WTC11 (cell line): Measurements from ENCODE around the gene TNK1. TPM values are rescaled to one million over a fixed set of nuclear protein-coding genes. Genes with fewer than 3 reads are reported as not detected.

ENCODE experiments used
- ATAC-seq: fragments of 200-7000 bp; cut with Tn5 transposase; 2 replicates; pipeline ENCODE4 v1.10.0; 2021; ENCODE audit warnings: mild to moderate bottlenecking, moderate library complexity
- CTCF ChIA-PET: fragments of 300-600 bp; sonication (Branson Sonifier 250); formaldehyde crosslinking; loops from one replicate; lab custom pipeline; 2021; ENCODE audit warnings: antibody characterized with exemption; lab: Charles Lee
- POLR2A ChIA-PET: fragments of 350-600 bp; sonication (Branson Sonifier 250); formaldehyde crosslinking; loops from one replicate; lab custom pipeline; 2021; ENCODE audit warnings: antibody characterized with exemption; lab: Charles Lee
- DNase-seq: peaks from one replicate; pipeline ENCODE4 v3.0.0; 2021; ENCODE audit warnings: low spot score
- H3K27ac Mint-ChIP-seq: 2 replicates; pipeline ENCODE4 v1.8.0; 2021; ENCODE audit warnings: mixed read lengths
- H3K27me3 Mint-ChIP-seq: 2 replicates; pipeline ENCODE4 v1.8.0; 2021; ENCODE audit warnings: low read depth, mild to moderate bottlenecking, moderate library complexity, mixed read lengths
- H3K36me3 Mint-ChIP-seq: 2 replicates; pipeline ENCODE4 v1.8.0; 2021; ENCODE audit warnings: mixed read lengths
- H3K4me1 Mint-ChIP-seq: 2 replicates; pipeline ENCODE4 v1.8.0; 2022; ENCODE audit warnings: mixed read lengths
- H3K4me3 Mint-ChIP-seq: 2 replicates; pipeline ENCODE4 v1.8.0; 2021; ENCODE audit warnings: mild to moderate bottlenecking, moderate library complexity, mixed read lengths
- H3K9me3 Mint-ChIP-seq: 2 replicates; pipeline ENCODE4 v1.8.0; 2021; ENCODE audit warnings: mixed read lengths
- ERG ChIP-seq: fragments of 250-450 bp; sonication (Bioruptor Pico); IDR thresholded peaks from 2 replicates; pipeline ENCODE4 v1.8.0; 2021; ENCODE audit warnings: mild to moderate bottlenecking
- ESRRA ChIP-seq: sonication (generic); formaldehyde crosslinking; IDR thresholded peaks from 2 replicates; pipeline ENCODE4 v1.8.1; 2022; ENCODE audit warnings: mild to moderate bottlenecking, missing genetic modification reagents, borderline replicate concordance
- KAT7 ChIP-seq: sonication (generic); formaldehyde crosslinking; IDR thresholded peaks from 2 replicates; pipeline ENCODE4 v1.8.1; 2023; ENCODE audit warnings: missing genetic modification reagents, mild to moderate bottlenecking, borderline replicate concordance
- MXD4 ChIP-seq: fragments of 250-450 bp; sonication (Bioruptor Pico); IDR thresholded peaks from 2 replicates; pipeline ENCODE4 v1.8.0; 2021; ENCODE audit warnings: mild to moderate bottlenecking, moderate library complexity, borderline replicate concordance
- MYBL2 ChIP-seq: sonication (generic); formaldehyde crosslinking; IDR thresholded peaks from 2 replicates; pipeline ENCODE4 v1.8.1; 2023; ENCODE audit warnings: mild to moderate bottlenecking, moderate library complexity, missing genetic modification reagents
- NFYB ChIP-seq: sonication (generic); formaldehyde crosslinking; conservative IDR thresholded peaks from 2 replicates; pipeline ENCODE4 v1.8.0; 2022; ENCODE audit warnings: low read depth, missing genetic modification reagents
- PRRX2 ChIP-seq: fragments of 250-450 bp; sonication (Bioruptor Pico); IDR thresholded peaks from 2 replicates; pipeline ENCODE4 v1.8.0; 2021; ENCODE audit warnings: mild to moderate bottlenecking
- SMAD3 ChIP-seq: sonication (generic); formaldehyde crosslinking; IDR thresholded peaks from 2 replicates; pipeline ENCODE4 v1.8.0; 2022; ENCODE audit warnings: missing genetic modification reagents, mild to moderate bottlenecking, borderline replicate concordance
- SMAD4 ChIP-seq: sonication (generic); formaldehyde crosslinking; IDR thresholded peaks from 2 replicates; pipeline ENCODE4 v1.8.0; 2022; ENCODE audit warnings: mild to moderate bottlenecking, missing genetic modification reagents
- ZNF317 ChIP-seq: sonication (generic); formaldehyde crosslinking; IDR thresholded peaks from 2 replicates; pipeline ENCODE4 v1.8.1; 2023; ENCODE audit warnings: low read depth, mild to moderate bottlenecking, moderate library complexity, missing genetic modification reagents, borderline replicate concordance
- ZNF423 ChIP-seq: fragments of 250-450 bp; sonication (Bioruptor Pico); IDR thresholded peaks from 2 replicates; pipeline ENCODE4 v2.1.2; 2022; ENCODE audit warnings: mild to moderate bottlenecking, moderate library complexity
- ZNF532 ChIP-seq: fragments of 250-450 bp; sonication (Bioruptor Pico); IDR thresholded peaks from 2 replicates; pipeline ENCODE4 v1.9.0; 2021; ENCODE audit warnings: mild to moderate bottlenecking, borderline replicate concordance
- ZNF671 ChIP-seq: fragments of 250-450 bp; sonication (Bioruptor Pico); IDR thresholded peaks from 2 replicates; pipeline ENCODE4 v1.8.0; 2021; ENCODE audit warnings: mild to moderate bottlenecking
- ZSCAN18 ChIP-seq: fragments of 250-450 bp; sonication (Bioruptor Pico); IDR thresholded peaks from 2 replicates; pipeline ENCODE4 v2.1.2; 2022; ENCODE audit warnings: mild to moderate bottlenecking, moderate library complexity
- total RNA-seq: library from RNA; stranded (reverse); gene quantifications from 3 replicates; pipeline ENCODE4 v1.2.3, GENCODE V29; 2021
- TF ChIP-seq, protein P1 (sequence below): sonication (generic); formaldehyde crosslinking; IDR thresholded peaks from 2 replicates; pipeline ENCODE4 v1.8.1; 2023; ENCODE audit warnings: mild to moderate bottlenecking, missing genetic modification reagents
- TF ChIP-seq, protein P2 (sequence below): sonication (generic); formaldehyde crosslinking; IDR thresholded peaks from 2 replicates; pipeline ENCODE4 v1.8.0; 2022; ENCODE audit warnings: missing genetic modification reagents
- TF ChIP-seq, protein P3 (sequence below): sonication (generic); formaldehyde crosslinking; IDR thresholded peaks from 2 replicates; pipeline ENCODE4 v1.8.0; 2023; ENCODE audit warnings: mild to moderate bottlenecking, missing genetic modification reagents

Gene TNK1
- total RNA-seq, 1 experiment from 2014 or later, result 9.3 TPM

DNA sequence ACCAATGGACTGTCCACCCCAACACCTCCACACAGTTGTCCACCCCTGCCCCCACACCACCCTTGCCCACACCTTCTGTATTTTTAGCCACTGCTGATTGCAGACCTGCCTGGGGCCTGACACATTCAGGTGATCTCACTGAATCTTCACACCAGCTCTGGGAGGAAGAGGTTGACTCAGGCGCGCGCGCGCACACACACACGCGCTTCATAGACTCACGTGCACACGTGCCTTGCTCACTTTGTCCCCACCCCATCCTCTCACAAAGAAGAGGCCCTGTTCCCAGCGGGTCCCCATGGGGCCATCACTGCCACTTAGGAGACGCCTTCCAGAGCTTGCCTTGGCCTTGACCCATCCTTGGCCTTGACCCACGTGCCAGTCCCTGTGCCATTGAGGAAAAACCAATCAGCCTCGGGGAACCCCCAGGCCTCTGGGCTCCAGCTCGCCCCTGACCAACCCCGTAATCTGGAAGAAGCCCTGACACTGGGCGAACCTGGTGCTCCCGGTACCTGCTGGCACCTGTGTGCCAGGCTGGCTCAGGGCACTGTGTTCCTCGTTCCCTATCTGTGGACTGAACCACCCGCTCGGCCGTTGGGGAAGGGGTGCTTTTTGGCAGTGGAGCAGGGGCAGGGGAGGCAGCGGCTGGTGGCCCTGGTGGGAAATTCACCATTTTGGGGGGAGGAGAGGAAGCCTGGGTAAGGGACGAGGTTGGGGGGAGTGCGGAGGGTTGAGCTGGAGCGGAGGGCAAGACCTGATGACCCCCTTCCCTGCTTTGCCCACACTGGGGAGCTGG is 29.9 kb downstream of the TNK1 start:
- peaks cover 30% of the 10 kb centered on the region for H3K4me1 Mint-ChIP-seq
- H3K36me3 Mint-ChIP-seq, result peaks cover 26% of the 10 kb centered on the region
- CTCF ChIA-PET, result interaction anchor here (0.6 to 1.2 kb wide), 2 partner anchors 10 to 26 kb away, joined by 3 to 4 read pairs; no protein-coding TSS in a partner anchor
- POLR2A ChIA-PET, result interaction anchor here (0.7 kb wide), 1 partner anchor 10 kb away, joined by 3 read pairs; no protein-coding TSS in a partner anchor
- no peak for TF ChIP-seq NFYB (CRISPR knock-in tag)
- TF ChIP-seq PRRX2 (CRISPR knock-in tag), result no peak
- TF ChIP-seq, protein P1, sequence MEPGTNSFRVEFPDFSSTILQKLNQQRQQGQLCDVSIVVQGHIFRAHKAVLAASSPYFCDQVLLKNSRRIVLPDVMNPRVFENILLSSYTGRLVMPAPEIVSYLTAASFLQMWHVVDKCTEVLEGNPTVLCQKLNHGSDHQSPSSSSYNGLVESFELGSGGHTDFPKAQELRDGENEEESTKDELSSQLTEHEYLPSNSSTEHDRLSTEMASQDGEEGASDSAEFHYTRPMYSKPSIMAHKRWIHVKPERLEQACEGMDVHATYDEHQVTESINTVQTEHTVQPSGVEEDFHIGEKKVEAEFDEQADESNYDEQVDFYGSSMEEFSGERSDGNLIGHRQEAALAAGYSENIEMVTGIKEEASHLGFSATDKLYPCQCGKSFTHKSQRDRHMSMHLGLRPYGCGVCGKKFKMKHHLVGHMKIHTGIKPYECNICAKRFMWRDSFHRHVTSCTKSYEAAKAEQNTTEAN (CRISPR knock-in tag), result no peak
- TF ChIP-seq ZSCAN18 (CRISPR knock-in tag), result no peak
- TF ChIP-seq, protein P2, sequence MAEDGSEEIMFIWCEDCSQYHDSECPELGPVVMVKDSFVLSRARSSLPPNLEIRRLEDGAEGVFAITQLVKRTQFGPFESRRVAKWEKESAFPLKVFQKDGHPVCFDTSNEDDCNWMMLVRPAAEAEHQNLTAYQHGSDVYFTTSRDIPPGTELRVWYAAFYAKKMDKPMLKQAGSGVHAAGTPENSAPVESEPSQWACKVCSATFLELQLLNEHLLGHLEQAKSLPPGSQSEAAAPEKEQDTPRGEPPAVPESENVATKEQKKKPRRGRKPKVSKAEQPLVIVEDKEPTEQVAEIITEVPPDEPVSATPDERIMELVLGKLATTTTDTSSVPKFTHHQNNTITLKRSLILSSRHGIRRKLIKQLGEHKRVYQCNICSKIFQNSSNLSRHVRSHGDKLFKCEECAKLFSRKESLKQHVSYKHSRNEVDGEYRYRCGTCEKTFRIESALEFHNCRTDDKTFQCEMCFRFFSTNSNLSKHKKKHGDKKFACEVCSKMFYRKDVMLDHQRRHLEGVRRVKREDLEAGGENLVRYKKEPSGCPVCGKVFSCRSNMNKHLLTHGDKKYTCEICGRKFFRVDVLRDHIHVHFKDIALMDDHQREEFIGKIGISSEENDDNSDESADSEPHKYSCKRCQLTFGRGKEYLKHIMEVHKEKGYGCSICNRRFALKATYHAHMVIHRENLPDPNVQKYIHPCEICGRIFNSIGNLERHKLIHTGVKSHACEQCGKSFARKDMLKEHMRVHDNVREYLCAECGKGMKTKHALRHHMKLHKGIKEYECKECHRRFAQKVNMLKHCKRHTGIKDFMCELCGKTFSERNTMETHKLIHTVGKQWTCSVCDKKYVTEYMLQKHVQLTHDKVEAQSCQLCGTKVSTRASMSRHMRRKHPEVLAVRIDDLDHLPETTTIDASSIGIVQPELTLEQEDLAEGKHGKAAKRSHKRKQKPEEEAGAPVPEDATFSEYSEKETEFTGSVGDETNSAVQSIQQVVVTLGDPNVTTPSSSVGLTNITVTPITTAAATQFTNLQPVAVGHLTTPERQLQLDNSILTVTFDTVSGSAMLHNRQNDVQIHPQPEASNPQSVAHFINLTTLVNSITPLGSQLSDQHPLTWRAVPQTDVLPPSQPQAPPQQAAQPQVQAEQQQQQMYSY (CRISPR knock-in tag), result no peak
- TF ChIP-seq KAT7 (CRISPR knock-in tag), result no peak
- no peak for TF ChIP-seq MXD4 (CRISPR knock-in tag)
- no peak for TF ChIP-seq ESRRA (CRISPR knock-in tag)
- no peak for TF ChIP-seq ERG (CRISPR knock-in tag)
- TF ChIP-seq ZNF423 (CRISPR knock-in tag), result no peak
- TF ChIP-seq ZNF671 (CRISPR knock-in tag), result no peak
- no peak for TF ChIP-seq SMAD4 (CRISPR knock-in tag)
- no peak for TF ChIP-seq ZNF317 (CRISPR knock-in tag)
- TF ChIP-seq SMAD3 (CRISPR knock-in tag), result no peak
- no peak for TF ChIP-seq MYBL2 (CRISPR knock-in tag)
- TF ChIP-seq ZNF532 (CRISPR knock-in tag), result no peak
- TF ChIP-seq, protein P3, sequence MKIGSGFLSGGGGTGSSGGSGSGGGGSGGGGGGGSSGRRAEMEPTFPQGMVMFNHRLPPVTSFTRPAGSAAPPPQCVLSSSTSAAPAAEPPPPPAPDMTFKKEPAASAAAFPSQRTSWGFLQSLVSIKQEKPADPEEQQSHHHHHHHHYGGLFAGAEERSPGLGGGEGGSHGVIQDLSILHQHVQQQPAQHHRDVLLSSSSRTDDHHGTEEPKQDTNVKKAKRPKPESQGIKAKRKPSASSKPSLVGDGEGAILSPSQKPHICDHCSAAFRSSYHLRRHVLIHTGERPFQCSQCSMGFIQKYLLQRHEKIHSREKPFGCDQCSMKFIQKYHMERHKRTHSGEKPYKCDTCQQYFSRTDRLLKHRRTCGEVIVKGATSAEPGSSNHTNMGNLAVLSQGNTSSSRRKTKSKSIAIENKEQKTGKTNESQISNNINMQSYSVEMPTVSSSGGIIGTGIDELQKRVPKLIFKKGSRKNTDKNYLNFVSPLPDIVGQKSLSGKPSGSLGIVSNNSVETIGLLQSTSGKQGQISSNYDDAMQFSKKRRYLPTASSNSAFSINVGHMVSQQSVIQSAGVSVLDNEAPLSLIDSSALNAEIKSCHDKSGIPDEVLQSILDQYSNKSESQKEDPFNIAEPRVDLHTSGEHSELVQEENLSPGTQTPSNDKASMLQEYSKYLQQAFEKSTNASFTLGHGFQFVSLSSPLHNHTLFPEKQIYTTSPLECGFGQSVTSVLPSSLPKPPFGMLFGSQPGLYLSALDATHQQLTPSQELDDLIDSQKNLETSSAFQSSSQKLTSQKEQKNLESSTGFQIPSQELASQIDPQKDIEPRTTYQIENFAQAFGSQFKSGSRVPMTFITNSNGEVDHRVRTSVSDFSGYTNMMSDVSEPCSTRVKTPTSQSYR (CRISPR knock-in tag), result no peak
- DNase-seq (no peak), ATAC-seq (no peak)
- no peaks in the 10 kb centered on the region; the same call in 1 of the 2 replicates for H3K27me3 Mint-ChIP-seq
- H3K27ac Mint-ChIP-seq, result no peak overlapping the region
- no peak overlapping the region for H3K4me3 Mint-ChIP-seq
- H3K9me3 Mint-ChIP-seq, result no peaks in the 10 kb centered on the region
